ENCODE data around the gene DNAJB6. TPM values are rescaled to one million over a fixed set of nuclear protein-coding genes. Genes with fewer than 3 reads are reported as not detected.
"Not testable (repeated sequence)": the region's sequence is repeated elsewhere in the genome, so short reads cannot be mapped to it uniquely, and the experiment has no call there.

Gene DNAJB6
- total RNA-seq, 2 experiments from 2014 or later = 103 to 105 TPM

GRCh38 chr7:157454003-157454402 lies 117.2 kb downstream of the DNAJB6 start:
- CTCF ChIA-PET, POLR2A ChIA-PET: not testable (repeated sequence)

DNA sequence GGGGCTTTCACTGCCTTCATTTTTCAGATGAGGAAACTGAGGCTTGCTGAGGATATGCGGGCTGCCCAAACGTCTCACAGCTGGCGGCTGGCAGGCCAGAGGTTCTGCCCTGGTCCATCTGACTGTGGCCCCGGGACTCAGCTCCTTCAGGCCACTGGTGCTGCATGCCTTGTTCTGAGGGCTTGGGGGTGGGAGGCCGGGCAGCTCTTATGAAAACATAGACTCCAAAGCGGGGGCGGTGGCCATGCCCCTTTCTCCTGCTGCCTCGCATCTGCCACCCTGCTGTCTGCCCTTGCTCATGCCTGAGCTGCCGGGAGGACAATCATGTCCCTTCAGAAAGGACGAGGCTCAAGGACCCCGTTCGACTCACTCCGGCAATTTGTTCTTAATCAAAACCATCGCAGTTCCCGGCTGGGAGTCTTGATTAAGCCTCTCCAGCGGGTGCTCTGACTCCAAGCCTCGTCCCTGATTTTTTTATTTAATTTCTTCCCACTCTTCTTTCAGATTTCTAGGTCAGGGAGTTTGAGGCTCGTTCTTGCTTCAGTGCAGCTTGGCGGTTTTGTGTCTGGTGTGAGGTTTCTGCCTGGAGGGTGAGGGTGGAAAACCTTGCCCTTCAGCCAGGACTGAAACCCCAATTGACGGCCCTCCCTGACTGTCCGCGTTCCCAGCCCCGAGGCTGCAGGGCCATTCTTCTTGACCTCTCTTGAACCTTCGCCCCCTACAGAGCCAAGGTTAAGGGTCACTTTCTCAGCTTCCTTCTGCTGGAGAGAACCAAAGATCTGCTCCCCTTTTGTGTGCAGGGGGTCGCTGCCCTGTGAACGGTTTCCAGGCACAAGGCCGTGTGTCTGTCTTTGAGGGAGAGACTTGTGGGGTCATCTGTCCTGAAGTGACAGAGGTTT lies 120.8 kb downstream of the DNAJB6 start:
- CTCF ChIA-PET = no interaction called here
- POLR2A ChIA-PET = no interaction called here

- CTCF ChIA-PET = no interaction called here
- POLR2A ChIA-PET = no interaction called here
Observed at GRCh38 chr7:157458254-157458633, 121.4 kb downstream of the DNAJB6 start.

DNA sequence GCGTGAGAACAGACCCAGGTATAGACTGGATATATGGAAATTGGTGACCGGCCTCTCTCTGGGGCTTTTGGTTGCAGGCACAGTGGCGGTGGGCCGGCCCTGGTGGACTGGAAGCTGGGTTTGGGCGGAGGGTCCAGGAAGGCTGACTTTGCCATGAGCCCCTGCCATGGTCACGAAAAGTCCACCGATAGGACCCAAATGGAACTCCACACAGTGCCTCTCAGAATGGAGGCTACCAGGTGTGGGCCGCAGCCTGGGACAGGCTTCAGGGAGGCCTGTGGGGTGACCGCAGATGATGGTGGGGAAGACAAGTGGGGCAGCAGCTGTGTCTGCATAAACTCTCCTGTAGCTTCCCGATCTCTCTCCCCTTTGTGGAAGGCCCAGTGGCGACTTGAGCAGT lies 123.2 kb downstream of the DNAJB6 start:
- ChIA-PET POLR2A (no interaction called here), CTCF (interaction anchor here (0.7 kb wide), 1 partner anchor 23 kb away, joined by 3 read pairs; no protein-coding TSS in a partner anchor)

GRCh38 chr7:157460721-157461120 lies 123.9 kb downstream of the DNAJB6 start:
- ChIA-PET POLR2A (no interaction called here), CTCF (no interaction called here)

GRCh38 chr7:157461573-157462418 lies 125.0 kb downstream of the DNAJB6 start:
- ChIA-PET POLR2A (no interaction called here), CTCF (no interaction called here)

DNA sequence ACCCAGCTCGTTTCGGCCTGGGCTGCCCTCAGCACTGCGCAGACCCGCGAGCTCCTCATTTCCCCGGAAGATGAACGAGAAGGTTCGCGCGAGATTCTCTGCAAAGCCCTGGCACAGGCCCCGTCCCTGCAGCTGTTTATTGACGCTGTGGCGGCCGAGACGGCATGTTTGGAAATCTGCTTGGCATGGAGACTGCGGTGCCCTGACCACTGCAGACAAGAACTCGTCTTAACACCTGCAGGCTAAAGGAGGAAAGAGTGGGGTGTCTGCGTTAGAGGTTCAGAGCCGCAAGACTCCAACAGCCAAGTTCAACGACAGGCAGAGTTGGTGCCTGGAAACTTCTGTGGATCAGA lies 125.6 kb downstream of the DNAJB6 start:
- CTCF ChIA-PET = no interaction called here
- POLR2A ChIA-PET = no interaction called here

DNA sequence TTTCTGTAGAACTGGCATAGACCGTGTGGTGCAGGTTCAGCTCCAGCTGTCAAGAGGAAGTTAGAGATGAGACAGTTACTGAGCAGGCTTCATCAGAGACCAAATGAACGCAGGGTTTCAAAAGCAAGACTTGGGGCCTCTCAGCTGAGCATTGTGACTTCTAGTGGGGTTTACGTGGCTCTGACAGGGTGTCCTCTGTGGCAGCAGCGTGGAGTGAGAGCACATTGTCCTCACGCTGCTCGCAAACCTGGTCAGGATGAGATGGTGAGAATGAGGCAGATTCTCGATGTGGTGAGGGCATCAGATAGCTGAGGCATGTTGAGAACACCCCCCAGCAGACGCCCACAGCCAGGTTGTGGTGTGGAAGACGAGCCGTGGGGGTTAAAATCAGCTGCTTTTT lies 126.0 kb downstream of the DNAJB6 start:
- CTCF ChIA-PET = no interaction called here

GRCh38 chr7:157463245-157463644 lies 126.4 kb downstream of the DNAJB6 start:
- ChIA-PET CTCF (no interaction called here), POLR2A (no interaction called here)

More for the DNA sequence above, 126.0 kb downstream of the DNAJB6 start:
- POLR2A ChIA-PET = no interaction called here

DNA sequence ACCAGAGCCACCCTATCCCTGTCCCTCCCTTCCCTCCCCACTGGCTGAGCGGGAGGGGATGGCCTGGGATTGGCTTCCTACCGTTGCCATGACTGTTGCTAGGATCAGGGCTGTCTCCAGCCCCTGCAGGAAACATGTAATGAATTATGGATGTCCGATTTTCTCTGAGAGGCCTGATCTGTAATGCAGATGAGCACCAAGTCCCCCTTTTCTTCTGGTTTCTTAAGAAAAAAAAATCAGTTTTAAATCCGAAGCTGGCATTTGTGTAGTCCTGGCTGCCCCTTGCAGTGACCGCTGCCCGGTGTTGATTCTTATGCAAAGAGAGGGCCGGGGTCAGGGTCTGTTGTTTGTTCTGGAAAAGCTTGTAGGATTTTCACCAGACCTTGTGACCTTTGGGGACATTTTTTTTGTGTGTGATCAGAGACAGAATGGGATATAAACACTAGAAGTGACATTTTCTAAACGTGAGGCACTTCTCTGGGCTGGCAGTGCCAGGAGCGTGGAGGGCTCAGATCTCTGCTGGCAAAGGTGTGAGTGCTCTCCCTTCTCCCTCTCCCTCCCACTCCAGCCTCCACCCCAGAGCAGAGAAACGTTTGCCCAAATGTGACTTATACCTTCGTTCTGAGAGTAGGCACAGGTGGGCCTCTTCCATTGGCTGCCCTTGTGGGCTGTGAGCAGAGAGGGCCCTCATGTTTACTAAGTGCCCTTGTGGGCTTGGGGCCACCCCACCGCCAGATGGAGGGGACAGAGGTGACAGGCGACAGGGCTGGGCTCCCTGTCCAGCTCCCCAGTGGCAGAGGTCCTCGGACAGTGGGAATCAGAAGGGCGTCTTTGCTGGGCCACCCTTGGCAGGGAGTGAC lies 127.5 kb downstream of the DNAJB6 start:
- CTCF ChIA-PET = no interaction called here
- POLR2A ChIA-PET = no interaction called here

DNA sequence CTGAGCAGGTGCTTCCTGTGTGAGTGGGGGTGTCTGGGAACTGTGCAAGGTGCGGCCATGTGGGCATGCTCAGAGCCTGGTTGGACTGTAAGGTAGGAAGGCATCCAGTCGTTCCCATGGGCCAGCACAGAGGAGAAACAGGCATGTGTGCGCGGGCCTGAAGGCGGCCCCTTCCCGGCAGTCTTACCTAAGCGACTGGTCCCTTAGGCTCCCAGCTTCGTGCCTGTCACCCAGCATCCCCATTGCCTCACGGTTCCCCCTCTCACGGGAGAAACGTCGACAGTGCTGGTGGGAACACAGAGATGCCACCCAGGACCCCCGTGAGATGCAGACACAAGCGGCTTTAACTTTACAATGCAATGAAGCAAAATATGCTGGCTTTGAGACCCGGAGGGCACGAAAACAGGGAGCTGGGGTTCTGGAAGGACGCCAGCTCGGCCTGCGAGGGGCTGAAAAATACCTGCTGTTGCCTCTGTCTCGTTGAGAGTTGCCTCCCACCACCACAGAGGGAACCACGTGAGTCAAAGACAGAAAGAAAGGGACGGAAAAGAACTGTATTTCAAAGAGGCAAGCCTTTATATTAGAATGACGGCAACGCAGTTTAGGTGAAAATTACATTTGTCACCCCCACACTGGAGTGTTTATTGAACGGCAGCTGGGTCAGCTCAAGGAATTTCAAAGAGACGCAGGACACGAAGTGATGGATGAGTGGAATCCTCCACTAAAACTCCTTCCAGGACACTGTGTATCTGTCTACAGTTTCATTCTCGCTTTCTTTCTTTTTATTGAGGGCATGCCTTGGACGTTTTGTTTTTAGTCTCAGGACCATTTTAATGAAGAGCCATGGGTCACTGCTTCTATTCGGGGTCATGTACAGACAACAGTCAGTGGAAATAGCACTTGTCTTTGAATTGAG lies 128.4 kb downstream of the DNAJB6 start:
- CTCF ChIA-PET = no interaction called here
- POLR2A ChIA-PET = no interaction called here

DNA sequence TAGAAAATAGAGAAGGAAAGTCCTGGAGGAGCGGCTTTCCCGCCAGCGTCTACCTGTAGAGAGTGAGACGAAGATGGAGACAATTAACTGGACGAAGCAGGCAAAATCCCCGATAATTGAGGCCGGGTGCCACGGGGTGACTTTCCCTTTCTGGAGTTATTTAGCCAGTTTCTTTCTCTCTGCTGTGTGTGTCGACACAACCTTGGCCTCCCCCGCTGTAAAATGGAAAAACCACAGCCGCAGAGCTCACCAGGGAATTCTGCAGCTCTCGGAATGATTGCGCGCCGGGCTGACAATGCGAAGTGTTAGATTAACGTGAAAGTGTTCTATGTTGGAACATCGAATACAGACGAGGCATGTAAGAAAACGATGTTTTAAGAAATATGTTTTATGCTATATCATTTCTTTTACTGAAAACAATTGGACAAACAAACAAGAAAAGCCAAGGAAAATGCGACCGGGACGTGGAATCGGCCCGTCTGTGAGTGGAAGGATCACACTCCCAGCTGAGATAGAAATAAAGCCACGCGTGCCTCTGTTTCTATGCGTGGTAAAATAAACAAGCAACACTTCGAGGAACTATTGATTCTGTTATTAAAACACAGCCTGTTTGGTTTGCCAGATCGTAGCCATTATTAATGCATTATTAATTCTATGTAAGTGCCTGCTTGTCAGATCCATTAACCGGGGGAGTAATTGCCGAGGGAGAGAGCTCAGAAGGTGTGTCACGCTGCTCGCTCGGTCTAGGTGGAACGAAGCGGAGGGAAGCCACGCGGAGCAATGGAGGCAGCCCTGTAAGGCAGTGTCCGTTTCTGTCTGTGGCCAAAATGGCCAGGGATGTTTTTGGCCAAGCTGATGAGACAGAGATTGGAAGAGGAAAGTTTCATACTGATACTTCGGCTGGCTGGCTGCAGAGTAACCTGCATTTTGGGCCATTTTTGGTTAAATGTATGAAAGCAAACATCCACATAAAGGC lies 129.4 kb downstream of the DNAJB6 start:
- ChIA-PET CTCF (no interaction called here), POLR2A (no interaction called here)

DNA sequence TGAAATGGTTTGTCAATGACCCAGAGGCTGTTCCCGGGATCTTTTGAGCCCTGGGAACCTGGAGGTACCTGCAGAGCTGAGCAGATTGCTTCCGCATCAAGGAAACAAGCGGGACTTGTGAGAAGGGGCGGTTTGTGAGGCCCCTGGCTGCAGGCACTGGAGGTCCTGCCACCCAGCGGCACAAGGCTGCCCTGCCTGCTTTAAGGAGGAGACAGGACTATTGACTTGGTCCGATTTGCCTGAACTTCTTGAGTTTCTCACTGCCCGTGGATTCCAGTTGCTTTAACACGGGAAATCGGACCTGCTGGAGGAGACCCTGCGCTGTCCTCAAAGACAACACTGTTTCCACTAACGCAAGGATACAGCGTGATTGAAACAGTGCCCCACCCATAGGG lies 130.1 kb downstream of the DNAJB6 start:
- ChIA-PET CTCF (no interaction called here), POLR2A (no interaction called here)

Other genes starting within 250 kb of the DNAJB6 start
- gene UBE3C, start 198.1 kb upstream of the DNAJB6 start, total RNA-seq = 10 to 100 TPM; 80.9 to 81.8 TPM

Measured in activated CD8-positive, alpha-beta memory T cell treated with anti-CD3 and anti-CD28 coated beads for 36 hours (primary cell).